Loucy (cell line): ENCODE results near the gene RERE.

Experiments used
- H2AFZ ChIP-seq: fragments of 200-600 bp; sonication (generic); 2 replicates; pipeline ENCODE4 v1.6.0; 2016; ENCODE audit warnings: antibody characterized with exemption, mild to moderate bottlenecking, low read length, moderate library complexity
- H3F3A ChIP-seq: fragments of 200-600 bp; 2 replicates; pipeline ENCODE4 v1.6.0; 2016; ENCODE audit warnings: antibody characterized with exemption, low read depth, mild to moderate bottlenecking
- H3K27me3 ChIP-seq: fragments of 200-600 bp; sonication (generic); 2 replicates; pipeline ENCODE4 v1.6.1; 2014; ENCODE audit warnings: low read length, mild to moderate bottlenecking; ENCODE audit not compliant: insufficient read depth, poor library complexity, severe bottlenecking
- H3K36me3 ChIP-seq: fragments of 200-600 bp; sonication (generic); 2 replicates; pipeline ENCODE4 v1.6.1; 2016; ENCODE audit warnings: low read length; ENCODE audit not compliant: insufficient read depth
- H3K4me1 ChIP-seq: fragments of 200-600 bp; sonication (generic); 2 replicates; pipeline ENCODE4 v1.5.1; 2014; ENCODE audit warnings: low read length, mild to moderate bottlenecking; ENCODE audit not compliant: insufficient read depth, poor library complexity, severe bottlenecking
- H3K4me2 ChIP-seq: fragments of 200-600 bp; sonication (generic); 2 replicates; pipeline ENCODE4 v1.6.0; 2014; ENCODE audit warnings: antibody characterized with exemption, low read length, low read depth, mild to moderate bottlenecking; ENCODE audit not compliant: poor library complexity, severe bottlenecking
- H3K4me3 ChIP-seq: fragments of 200-600 bp; sonication (generic); 2 replicates; pipeline ENCODE4 v1.5.1; 2014; ENCODE audit warnings: low read length, mild to moderate bottlenecking, mixed read lengths; ENCODE audit not compliant: poor library complexity, severe bottlenecking
- H3K79me2 ChIP-seq: fragments of 200-600 bp; sonication (generic); 2 replicates; pipeline ENCODE4 v1.6.1; 2014; ENCODE audit warnings: low read length; ENCODE audit not compliant: insufficient read depth
- H3K9ac ChIP-seq: fragments of 200-600 bp; sonication (generic); 2 replicates; pipeline ENCODE4 v1.6.0; 2014; ENCODE audit warnings: mild to moderate bottlenecking, low read depth, low read length, moderate library complexity; ENCODE audit not compliant: poor library complexity, severe bottlenecking
- H3K9me2 ChIP-seq: fragments of 200-600 bp; sonication (generic); replicated peaks from 2 replicates; pipeline ENCODE4 v1.6.1; 2016; ENCODE audit warnings: low read depth, low read length, mixed read lengths
- H3K9me3 ChIP-seq: fragments of 200-600 bp; sonication (generic); 2 replicates; pipeline ENCODE4 v1.6.1; 2014; ENCODE audit warnings: mild to moderate bottlenecking, antibody characterized with exemption, low read length, low read depth; ENCODE audit not compliant: insufficient read depth
- H4K20me1 ChIP-seq: fragments of 200-600 bp; sonication (generic); 2 replicates; pipeline ENCODE4 v1.6.0; 2014; ENCODE audit warnings: antibody characterized with exemption, low read length, mild to moderate bottlenecking; ENCODE audit not compliant: insufficient read depth, poor library complexity, severe bottlenecking
- CTCF ChIP-seq: fragments of 200-600 bp; sonication (generic); conservative IDR thresholded peaks from 2 replicates; pipeline ENCODE4 v1.5.1; 2014; ENCODE audit warnings: mild to moderate bottlenecking, antibody characterized with exemption, low read length
- EZH2phosphoT487 ChIP-seq: fragments of 200-600 bp; IDR thresholded peaks from 2 replicates; pipeline ENCODE4 v1.6.1; 2018; ENCODE audit warnings: antibody characterized with exemption, mild to moderate bottlenecking, moderate library complexity, borderline replicate concordance

The RERE gene

DNA sequence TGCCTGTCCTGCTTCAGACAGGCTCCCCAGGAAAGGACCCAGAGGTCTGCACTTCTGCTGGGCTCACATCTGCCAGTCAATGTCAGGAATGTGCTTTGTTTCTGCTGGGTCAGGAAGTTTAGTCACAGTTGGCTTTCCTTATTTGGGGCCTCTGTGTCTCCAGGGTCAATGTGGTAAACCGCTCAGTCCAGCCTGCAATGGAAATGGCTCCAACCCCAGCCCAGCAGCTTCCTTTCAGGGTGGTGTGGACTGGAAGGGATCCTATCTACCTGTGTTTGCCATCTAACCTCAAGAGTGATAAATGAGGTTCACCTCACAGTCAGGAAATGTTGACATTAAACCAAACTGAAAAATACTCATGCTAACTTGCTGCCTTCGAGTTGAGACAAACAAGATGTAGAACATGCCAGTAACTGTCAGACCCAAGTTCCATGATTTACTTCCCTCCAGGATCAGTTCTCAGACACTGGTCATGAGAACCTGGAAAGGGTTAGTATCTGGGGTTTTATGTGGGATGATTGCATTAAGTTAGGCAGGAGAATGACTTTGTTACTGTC, 40.8 kb upstream of the RERE start:
- peaks cover 53% of the 10 kb centered on the region for H3K36me3 ChIP-seq
- peak overlapping the region; percentile 51 for H3K4me3 ChIP-seq
- peaks cover 43% of the 10 kb centered on the region for H3K79me2 ChIP-seq
- H3K9me2 ChIP-seq: no peaks in the 10 kb centered on the region
- H4K20me1 ChIP-seq: peaks cover 56% of the 10 kb centered on the region
- peak overlapping the region; percentile 58 for H3K9ac ChIP-seq
- no peaks in the 10 kb centered on the region for H3K9me3 ChIP-seq
- peaks cover 63% of the 10 kb centered on the region for H3K4me1 ChIP-seq
- peak overlapping the region; percentile 64 for H3K4me2 ChIP-seq
- H2AFZ ChIP-seq: no peak overlapping the region
- H3F3A ChIP-seq: peaks cover 33% of the 10 kb centered on the region
- TF ChIP-seq EZH2phosphoT487 (peak; percentile 34; the same call in 1 of the 2 replicates), CTCF (no peak)
- no peaks in the 10 kb centered on the region for H3K27me3 ChIP-seq

DNA sequence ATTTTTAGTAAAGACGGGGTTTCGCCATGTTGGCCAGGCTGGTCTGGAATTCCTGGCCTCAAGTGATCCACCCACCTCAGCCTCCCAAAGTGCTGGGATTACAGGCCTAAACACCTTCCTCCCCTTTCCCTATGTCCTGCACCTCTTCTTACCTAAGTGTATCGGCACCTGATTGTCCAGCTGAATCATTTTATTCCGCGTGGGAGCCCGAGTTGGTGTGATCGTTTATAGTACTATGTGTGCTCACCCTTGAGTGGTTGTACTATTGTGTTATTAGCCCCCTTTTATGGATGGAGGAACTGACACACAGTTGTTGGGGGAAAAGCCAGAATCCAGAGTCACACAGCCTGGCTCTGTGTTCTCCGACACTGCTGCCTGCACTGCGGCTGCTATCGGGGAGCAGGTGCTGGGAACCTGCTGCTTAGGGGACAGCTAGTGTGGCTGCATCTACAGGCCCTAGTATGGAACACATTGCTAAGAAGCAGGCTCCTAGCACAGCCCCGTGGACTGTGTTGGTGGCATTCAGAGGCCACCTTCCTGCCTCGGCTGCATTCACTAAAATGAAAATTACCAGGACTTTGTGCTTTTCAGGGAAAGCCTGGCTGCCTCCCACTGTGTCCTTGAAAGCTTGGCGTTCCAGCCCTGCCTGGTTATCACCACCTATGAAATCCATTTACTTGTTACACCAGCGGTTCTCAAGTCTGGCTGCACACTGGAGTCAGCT, 39.4 kb upstream of the RERE start:
- TF ChIP-seq EZH2phosphoT487 (no peak), CTCF (no peak)
- Histone ChIP-seq H3K79me2 (peaks cover 30% of the 10 kb centered on the region), H3K4me1 (peaks cover 52% of the 10 kb centered on the region), H3F3A (peaks cover 27% of the 10 kb centered on the region), H3K9me3 (no peaks in the 10 kb centered on the region), H2AFZ (no peak overlapping the region), H3K4me2 (peak overlapping the region; percentile 64), H3K36me3 (peaks cover 40% of the 10 kb centered on the region), H3K9me2 (no peaks in the 10 kb centered on the region), H3K27me3 (no peaks in the 10 kb centered on the region), H4K20me1 (peaks cover 43% of the 10 kb centered on the region), H3K4me3 (peak overlapping the region; percentile 51), H3K9ac (peak overlapping the region; percentile 70)

- TF ChIP-seq EZH2phosphoT487: no peak
- TF ChIP-seq CTCF: no peak
- Histone ChIP-seq H3F3A (peaks cover 18% of the 10 kb centered on the region), H3K79me2 (peaks cover 10% of the 10 kb centered on the region; the same call in 1 of the 2 replicates), H3K4me2 (no peak overlapping the region), H3K27me3 (no peaks in the 10 kb centered on the region), H3K36me3 (peaks cover 15% of the 10 kb centered on the region; the same call in 1 of the 2 replicates), H3K4me3 (no peak overlapping the region), H3K9ac (no peak overlapping the region), H3K9me3 (no peaks in the 10 kb centered on the region), H3K9me2 (no peaks in the 10 kb centered on the region), H3K4me1 (peaks cover 28% of the 10 kb centered on the region), H4K20me1 (peaks cover 19% of the 10 kb centered on the region), H2AFZ (no peak overlapping the region)
Measured at GRCh38 chr1:8854240-8854639, 36.8 kb upstream of the RERE start.
